Measurements from ENCODE around the gene IFI16. TPM values are rescaled to one million over a fixed set of nuclear protein-coding genes. Genes with fewer than 3 reads are reported as not detected.
A peak's percentile ranks its signal among the peaks of the same experiment; 100 is the strongest.
"Not testable (repeated sequence)": the region's sequence is repeated elsewhere in the genome, so short reads cannot be mapped to it uniquely, and the experiment has no call there.

The IFI16 gene
- total RNA-seq, 1 donor from 2014 or later, result 258 TPM

GRCh38 chr1:159030311-159030710 is 20.6 kb downstream of the IFI16 start:
- Mint-ChIP-seq H3K4me3 (ENCODE audit: unreplicated experiment) (peak overlapping the region; percentile 59), H3K9me3 (ENCODE audit: unreplicated experiment) (no peaks in the 10 kb centered on the region), H3K36me3 (ENCODE audit: low read depth, unreplicated experiment) (peaks cover 45% of the 10 kb centered on the region), H3K4me1 (ENCODE audit: unreplicated experiment) (peaks cover 70% of the 10 kb centered on the region), H3K27me3 (ENCODE audit: unreplicated experiment) (peaks cover 2% of the 10 kb centered on the region), H3K27ac (ENCODE audit: unreplicated experiment) (peak overlapping the region; percentile 97)
- DNase-seq (ENCODE audit: low spot score), result peak; percentile 28
- TF ChIP-seq CTCF (IDR thresholded peaks at IDR 0.05; ENCODE audit: unreplicated experiment), result no peak

GRCh38 chr1:159030877-159031447 is 21.3 kb downstream of the IFI16 start:
- no peak overlapping the region for H3K27ac Mint-ChIP-seq (ENCODE audit: unreplicated experiment)
- H3K27me3 Mint-ChIP-seq (ENCODE audit: unreplicated experiment), result peaks cover 2% of the 10 kb centered on the region
- H3K9me3 Mint-ChIP-seq (ENCODE audit: unreplicated experiment), result no peaks in the 10 kb centered on the region
- H3K4me3 Mint-ChIP-seq (ENCODE audit: unreplicated experiment), result peak overlapping the region; percentile 75
- TF ChIP-seq CTCF (IDR thresholded peaks at IDR 0.05; ENCODE audit: unreplicated experiment), result no peak
- peaks cover 64% of the 10 kb centered on the region for H3K4me1 Mint-ChIP-seq (ENCODE audit: unreplicated experiment)
- H3K36me3 Mint-ChIP-seq (ENCODE audit: low read depth, unreplicated experiment), result peaks cover 51% of the 10 kb centered on the region
- DNase-seq (ENCODE audit: low spot score), result no peak

- DNase-seq (ENCODE audit: low spot score), result no peak
- TF ChIP-seq CTCF (IDR thresholded peaks at IDR 0.05; ENCODE audit: unreplicated experiment), result no peak
- H3K27me3 Mint-ChIP-seq (ENCODE audit: unreplicated experiment), result peaks cover 2% of the 10 kb centered on the region
- no peak overlapping the region for H3K27ac Mint-ChIP-seq (ENCODE audit: unreplicated experiment)
- H3K36me3 Mint-ChIP-seq (ENCODE audit: low read depth, unreplicated experiment), result peaks cover 36% of the 10 kb centered on the region
- H3K4me1 Mint-ChIP-seq (ENCODE audit: unreplicated experiment), result no peaks in the 10 kb centered on the region
- no peaks in the 10 kb centered on the region for H3K9me3 Mint-ChIP-seq (ENCODE audit: unreplicated experiment)
- H3K4me3 Mint-ChIP-seq (ENCODE audit: unreplicated experiment), result no peak overlapping the region
These were observed 30.5 kb downstream of the IFI16 start for GRCh38 chr1:159040206-159040605.

GRCh38 chr1:159040893-159041724 is 31.4 kb downstream of the IFI16 start:
- no peaks in the 10 kb centered on the region for H3K9me3 Mint-ChIP-seq (ENCODE audit: unreplicated experiment)
- peak overlapping the region; percentile 2 for H3K4me3 Mint-ChIP-seq (ENCODE audit: unreplicated experiment)
- no peak overlapping the region for H3K27ac Mint-ChIP-seq (ENCODE audit: unreplicated experiment)
- H3K27me3 Mint-ChIP-seq (ENCODE audit: unreplicated experiment), result peaks cover 2% of the 10 kb centered on the region
- TF ChIP-seq CTCF (IDR thresholded peaks at IDR 0.05; ENCODE audit: unreplicated experiment), result no peak
- peaks cover 31% of the 10 kb centered on the region for H3K36me3 Mint-ChIP-seq (ENCODE audit: low read depth, unreplicated experiment)
- no peaks in the 10 kb centered on the region for H3K4me1 Mint-ChIP-seq (ENCODE audit: unreplicated experiment)
- DNase-seq (ENCODE audit: low spot score), result no peak

GRCh38 chr1:159046486-159046885 is 36.8 kb downstream of the IFI16 start:
- not testable (repeated sequence) for H3K27ac Mint-ChIP-seq (ENCODE audit: unreplicated experiment); H3K4me1 Mint-ChIP-seq (ENCODE audit: unreplicated experiment)

More at GRCh38 chr1:159046486-159046885, 36.8 kb downstream of the IFI16 start:
- not testable (repeated sequence) for H3K9me3 Mint-ChIP-seq (ENCODE audit: unreplicated experiment); H3K27me3 Mint-ChIP-seq (ENCODE audit: unreplicated experiment); H3K4me3 Mint-ChIP-seq (ENCODE audit: unreplicated experiment); DNase-seq (ENCODE audit: low spot score)
- peaks cover 35% of the 10 kb centered on the region for H3K36me3 Mint-ChIP-seq (ENCODE audit: low read depth, unreplicated experiment)

Measured in endothelial cell (in vitro differentiated cells).